ENCODE data around the gene TSKS.

The TSKS gene

DNA sequence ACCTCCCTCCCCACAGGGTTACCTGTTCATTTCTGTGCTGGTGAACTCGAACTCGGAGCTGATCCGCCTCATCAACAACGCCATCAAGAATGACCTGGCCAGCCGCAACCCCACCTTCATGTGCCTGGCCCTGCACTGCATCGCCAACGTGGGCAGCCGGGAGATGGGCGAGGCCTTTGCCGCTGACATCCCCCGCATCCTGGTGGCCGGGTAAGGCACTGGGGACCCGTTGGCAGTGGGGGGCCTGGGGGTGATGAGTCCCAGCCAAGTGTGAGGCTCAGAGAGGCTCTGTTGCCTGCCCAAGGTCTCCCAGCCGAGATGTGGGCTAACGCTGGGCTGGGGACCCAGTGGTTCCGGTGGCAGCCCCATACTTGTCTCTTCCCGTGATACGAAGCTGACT is 19.4 kb upstream of the TSKS start:
- no peak for TF ChIP-seq ZFX (IDR thresholded peaks at IDR 0.05; ENCODE audit: borderline replicate concordance)
- TF ChIP-seq, protein P1, sequence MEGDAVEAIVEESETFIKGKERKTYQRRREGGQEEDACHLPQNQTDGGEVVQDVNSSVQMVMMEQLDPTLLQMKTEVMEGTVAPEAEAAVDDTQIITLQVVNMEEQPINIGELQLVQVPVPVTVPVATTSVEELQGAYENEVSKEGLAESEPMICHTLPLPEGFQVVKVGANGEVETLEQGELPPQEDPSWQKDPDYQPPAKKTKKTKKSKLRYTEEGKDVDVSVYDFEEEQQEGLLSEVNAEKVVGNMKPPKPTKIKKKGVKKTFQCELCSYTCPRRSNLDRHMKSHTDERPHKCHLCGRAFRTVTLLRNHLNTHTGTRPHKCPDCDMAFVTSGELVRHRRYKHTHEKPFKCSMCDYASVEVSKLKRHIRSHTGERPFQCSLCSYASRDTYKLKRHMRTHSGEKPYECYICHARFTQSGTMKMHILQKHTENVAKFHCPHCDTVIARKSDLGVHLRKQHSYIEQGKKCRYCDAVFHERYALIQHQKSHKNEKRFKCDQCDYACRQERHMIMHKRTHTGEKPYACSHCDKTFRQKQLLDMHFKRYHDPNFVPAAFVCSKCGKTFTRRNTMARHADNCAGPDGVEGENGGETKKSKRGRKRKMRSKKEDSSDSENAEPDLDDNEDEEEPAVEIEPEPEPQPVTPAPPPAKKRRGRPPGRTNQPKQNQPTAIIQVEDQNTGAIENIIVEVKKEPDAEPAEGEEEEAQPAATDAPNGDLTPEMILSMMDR (IDR thresholded peaks at IDR 0.05): no peak
- H3K27ac ChIP-seq: no peak overlapping the region

DNA sequence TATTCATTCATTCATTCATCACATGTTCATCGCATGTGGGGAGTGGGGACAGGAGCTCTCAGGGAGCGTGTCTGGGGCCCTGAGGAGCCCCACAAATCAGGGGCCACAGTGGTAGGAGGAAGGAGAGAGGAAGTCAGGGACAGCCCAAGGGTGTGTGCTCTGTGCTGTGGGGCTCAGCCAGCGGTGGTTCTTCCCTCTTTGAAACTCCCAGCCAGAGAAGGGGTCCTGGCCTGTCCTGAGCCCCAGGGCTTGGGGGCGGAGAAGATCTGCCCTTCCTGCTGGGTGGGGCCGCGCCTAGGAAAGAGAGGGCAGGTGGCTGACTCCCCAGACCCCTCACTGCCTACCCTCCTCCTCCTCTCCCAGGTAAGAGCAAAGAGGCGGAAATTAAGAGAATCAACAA is 18.3 kb upstream of the TSKS start:
- no peak for TF ChIP-seq ZFX (IDR thresholded peaks at IDR 0.05; ENCODE audit: borderline replicate concordance)
- H3K27ac ChIP-seq: no peak overlapping the region

DNA sequence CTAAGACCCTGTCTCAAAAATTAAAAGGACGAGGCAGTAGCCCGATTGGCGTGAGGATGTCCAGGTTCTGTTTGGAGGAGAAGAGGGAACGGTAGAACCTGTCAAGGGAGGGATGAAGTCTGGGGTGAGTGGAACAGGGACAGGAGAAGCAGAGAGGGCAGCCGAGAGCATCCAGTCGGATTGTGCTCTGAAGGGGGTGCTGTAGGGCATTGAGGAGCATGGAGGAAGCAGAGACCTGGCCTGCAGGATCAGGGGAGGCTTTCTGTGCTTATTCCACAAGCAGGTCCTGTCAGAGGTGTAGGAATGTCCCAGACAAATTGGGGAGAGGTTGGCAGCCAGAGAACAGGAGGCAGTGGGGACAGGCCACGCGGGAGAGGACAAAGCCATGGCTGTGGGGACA is 17.8 kb upstream of the TSKS start:
- no peak overlapping the region for H3K27ac ChIP-seq

GRCh38 chr19:49779731-49780555 is 16.8 kb upstream of the TSKS start:
- no peak overlapping the region for H3K27ac ChIP-seq
- TF ChIP-seq ZFX (IDR thresholded peaks at IDR 0.05; ENCODE audit: borderline replicate concordance): no peak
- TF ChIP-seq, protein P1 (IDR thresholded peaks at IDR 0.05): no peak

More for the DNA sequence above, 17.8 kb upstream of the TSKS start:
- TF ChIP-seq ZFX (IDR thresholded peaks at IDR 0.05; ENCODE audit: borderline replicate concordance): no peak
- TF ChIP-seq, protein P1 (IDR thresholded peaks at IDR 0.05): no peak

- TF ChIP-seq ZFX (IDR thresholded peaks at IDR 0.05; ENCODE audit: borderline replicate concordance): no peak
- TF ChIP-seq, protein P1 (IDR thresholded peaks at IDR 0.05): no peak
- no peak overlapping the region for H3K27ac ChIP-seq
These were observed 13.3 kb upstream of the TSKS start for GRCh38 chr19:49776371-49776764.

GRCh38 chr19:49775742-49776370 is 12.8 kb upstream of the TSKS start:
- no peak overlapping the region for H3K27ac ChIP-seq
- TF ChIP-seq ZFX (IDR thresholded peaks at IDR 0.05; ENCODE audit: borderline replicate concordance): no peak
- TF ChIP-seq, protein P1 (IDR thresholded peaks at IDR 0.05): no peak

DNA sequence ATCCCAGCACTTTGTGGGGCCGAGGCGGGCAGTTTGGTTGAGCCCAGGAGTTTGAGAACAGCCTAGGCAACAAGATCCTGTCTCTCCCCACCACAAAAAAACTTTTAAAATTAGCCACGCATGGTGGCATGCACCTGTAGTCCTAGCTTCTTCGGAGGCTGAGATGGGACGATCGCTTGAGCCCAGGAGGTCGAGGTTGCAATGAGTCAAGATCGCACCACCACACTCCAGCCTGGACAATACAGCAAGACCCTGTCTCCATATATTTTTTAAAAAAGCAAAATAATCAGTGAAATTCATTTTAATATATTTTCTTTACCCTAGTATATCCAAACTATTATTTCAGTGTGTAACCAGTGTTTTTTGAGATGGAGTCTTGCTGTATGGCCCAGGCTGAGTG is 11.9 kb upstream of the TSKS start:
- TF ChIP-seq, protein P1 (IDR thresholded peaks at IDR 0.05): no peak
- no peak for TF ChIP-seq ZFX (IDR thresholded peaks at IDR 0.05; ENCODE audit: borderline replicate concordance)
- no peak overlapping the region for H3K27ac ChIP-seq
